ENCODE measurements around the gene ZNF587. TPM values are rescaled to one million over a fixed set of nuclear protein-coding genes. Genes with fewer than 3 reads are reported as not detected.

ZNF587 gene
- total and polyA plus RNA-seq, 2 of the 13 experiments (the other 11 are each of a cell fraction or from before 2014, with no cell fraction given): 8.7 to 17.5 TPM

- peak; percentile 90 for TF ChIP-seq NFYB (CRISPR knock-in tag; IDR thresholded peaks at IDR 0.05)
- no peak for TF ChIP-seq KLF9 (CRISPR knock-in tag; IDR thresholded peaks at IDR 0.05; ENCODE audit: low read depth)
- peak; percentile 76 for TF ChIP-seq CREB1 (IDR thresholded peaks at IDR 0.05)
- TF ChIP-seq CREB1 (CRISPR knock-in tag; IDR thresholded peaks at IDR 0.05): peak; percentile 84
- TF ChIP-seq ZMYM4 (CRISPR knock-in tag; IDR thresholded peaks at IDR 0.05): peak; percentile 77
- TF ChIP-seq SAFB2 (CRISPR knock-in tag; IDR thresholded peaks at IDR 0.05; ENCODE audit: borderline replicate concordance, low read depth): no peak
- peak in 1 of 2 experiments; percentile 86; a peak in 3 of 4 replicates for TF ChIP-seq HMGXB4 (CRISPR knock-in tag; IDR thresholded peaks at IDR 0.05; ENCODE audit: borderline replicate concordance in 1 of 2, low read depth in 1 of 2)
- peak; percentile 75; the same call in 1 of the 2 replicates for TF ChIP-seq SRY (CRISPR knock-in tag; IDR thresholded peaks at IDR 0.05)
- TF ChIP-seq ZNF382 (CRISPR knock-in tag; IDR thresholded peaks at IDR 0.05; ENCODE audit: borderline replicate concordance): no peak
- peak; percentile 87 for TF ChIP-seq ZNF143 (CRISPR knock-in tag; IDR thresholded peaks at IDR 0.05)
- TF ChIP-seq TOPORS (CRISPR knock-in tag; IDR thresholded peaks at IDR 0.05): no peak
- TF ChIP-seq ZNF570 (CRISPR knock-in tag; IDR thresholded peaks at IDR 0.05; ENCODE audit: borderline replicate concordance): no peak
- no peak for TF ChIP-seq ZNF547 (CRISPR knock-in tag; IDR thresholded peaks at IDR 0.05)
- TF ChIP-seq MLX (CRISPR knock-in tag; IDR thresholded peaks at IDR 0.05): no peak
- TF ChIP-seq ZNF737 (CRISPR knock-in tag; IDR thresholded peaks at IDR 0.05; ENCODE audit: borderline replicate concordance): peak; percentile 65; the same call in 1 of the 2 replicates
- no peak for TF ChIP-seq ZNF709 (CRISPR knock-in tag; IDR thresholded peaks at IDR 0.05)
- peak; percentile 89 for TF ChIP-seq ZNF335 (CRISPR knock-in tag; IDR thresholded peaks at IDR 0.05)
- TF ChIP-seq ZMYM2 (CRISPR knock-in tag; IDR thresholded peaks at IDR 0.05): peak; percentile 67; the same call in 1 of the 2 replicates
- TF ChIP-seq ZNF484 (CRISPR knock-in tag; IDR thresholded peaks at IDR 0.05; ENCODE audit: borderline replicate concordance, low read depth): no peak
- TF ChIP-seq ZNF563 (CRISPR knock-in tag; IDR thresholded peaks at IDR 0.05): peak; percentile 38; the same call in 1 of the 2 replicates
- TF ChIP-seq ZBED4 (CRISPR knock-in tag; IDR thresholded peaks at IDR 0.05; ENCODE audit: borderline replicate concordance): peak; percentile 16; the same call in 1 of the 2 replicates
- no peak; the same call in 1 of the 2 replicates for TF ChIP-seq SIN3B (IDR thresholded peaks at IDR 0.05; ENCODE audit: low read length)
- no peak for TF ChIP-seq PAX8 (CRISPR knock-in tag; IDR thresholded peaks at IDR 0.05; ENCODE audit: borderline replicate concordance)
- TF ChIP-seq ZNF616 (CRISPR knock-in tag; IDR thresholded peaks at IDR 0.05; ENCODE audit: low read depth): no peak
- no peak for TF ChIP-seq HOXA7 (CRISPR knock-in tag; IDR thresholded peaks at IDR 0.05)
These were observed 30.0 kb upstream of the ZNF587 start (continued) for GRCh38 chr19:57819475-57820148.
